OCI-LY7 (cell line): ENCODE data around the gene HPN. TPM values are rescaled to one million over a fixed set of nuclear protein-coding genes. Genes with fewer than 3 reads are reported as not detected.

Experiments used
- BruUV-seq: library from RNA; stranded (reverse); fragments of 400-500 nt; replicated peaks from 2 replicates; lab custom pipeline; 2021; lab: Mats Ljungman, UMichigan
- CTCF ChIA-PET: fragments of 300-600 bp; sonication (Branson Sonifier 250); formaldehyde crosslinking; loops from one replicate; lab custom pipeline; 2022; ENCODE audit warnings: antibody characterized with exemption; ENCODE audit not compliant: unreplicated experiment; lab: Charles Lee
- POLR2A ChIA-PET: fragments of 300-600 bp; sonication (Branson Sonifier 250); formaldehyde crosslinking; loops from one replicate; lab custom pipeline; 2022; ENCODE audit warnings: antibody characterized with exemption; lab: Charles Lee
- DNase-seq: peaks from one replicate; pipeline ENCODE4 v3.0.0-alpha.2; 2015; ENCODE audit warnings: low spot score
- H2AFZ ChIP-seq: fragments of 200-600 bp; sonication (generic), shearing (Covaris generic); 2 replicates; pipeline ENCODE4 v1.6.1; 2014; ENCODE audit warnings: mild to moderate bottlenecking, antibody characterized with exemption, low read length, moderate library complexity
- H3K27ac ChIP-seq: fragments of 200-600 bp; sonication (generic); 2 replicates; pipeline ENCODE4 v1.5.1; 2014; ENCODE audit warnings: mixed run types, low read depth, mild to moderate bottlenecking, moderate library complexity, low read length, inconsistent platforms; ENCODE audit not compliant: poor library complexity, severe bottlenecking
- H3K36me3 ChIP-seq: fragments of 200-600 bp; sonication (generic); 2 replicates; pipeline ENCODE4 v1.6.1; 2014; ENCODE audit warnings: mild to moderate bottlenecking, antibody characterized with exemption, low read length, moderate library complexity, mixed read lengths; ENCODE audit not compliant: insufficient read depth
- H3K4me1 ChIP-seq: fragments of 200-600 bp; sonication (generic); 2 replicates; pipeline ENCODE4 v1.5.1; 2014; ENCODE audit warnings: mild to moderate bottlenecking, low read length; ENCODE audit not compliant: insufficient read depth, poor library complexity, severe bottlenecking
- H3K4me2 ChIP-seq: fragments of 200-600 bp; sonication (generic); 2 replicates; pipeline ENCODE4 v1.6.1; 2014; ENCODE audit warnings: mild to moderate bottlenecking, low read length
- H3K4me3 ChIP-seq: fragments of 200-600 bp; sonication (generic); 2 replicates; pipeline ENCODE4 v1.5.1; 2014; ENCODE audit warnings: mild to moderate bottlenecking, low read depth, low read length; ENCODE audit not compliant: poor library complexity, severe bottlenecking
- H3K79me2 ChIP-seq: fragments of 200-600 bp; sonication (generic); 2 replicates; pipeline ENCODE4 v1.6.1; 2016; ENCODE audit warnings: low read depth, mild to moderate bottlenecking, low read length, moderate library complexity, mixed read lengths; ENCODE audit not compliant: insufficient read depth
- H3K9me2 ChIP-seq: fragments of 200-600 bp; sonication (generic); 2 replicates; pipeline ENCODE4 v1.6.1; 2016; ENCODE audit warnings: mild to moderate bottlenecking, low read length, mixed read lengths; ENCODE audit not compliant: insufficient read depth
- H3K9me3 ChIP-seq: fragments of 200-600 bp; sonication (generic); 2 replicates; pipeline ENCODE4 v1.6.1; 2014; ENCODE audit warnings: mild to moderate bottlenecking, mixed run types, low read length, mixed read lengths
- H4K20me1 ChIP-seq: fragments of 200-600 bp; sonication (generic); 2 replicates; pipeline ENCODE4 v1.6.1; 2014; ENCODE audit warnings: mild to moderate bottlenecking, antibody characterized with exemption, low read length, moderate library complexity, mixed read lengths; ENCODE audit not compliant: insufficient read depth
- EZH2phosphoT487 ChIP-seq: fragments of 200-600 bp; sonication (generic); IDR thresholded peaks from 2 replicates; pipeline ENCODE4 v1.6.1; 2018; ENCODE audit warnings: low read depth, borderline replicate concordance, mild to moderate bottlenecking, mixed run types, antibody characterized with exemption, low read length, moderate library complexity, mixed read lengths
- intact Hi-C: fragments of 100-400 bp; cut with micrococcal nuclease; formaldehyde crosslinking; loops from one replicate; pipeline ENCODE4 v1.10.0; 2022; ENCODE audit not compliant: unreplicated experiment
- total RNA-seq, 2 experiments: library from RNA; depleted of rRNA in 1 of 2; stranded (reverse); fragments of >200 nt in 1 of 2; shearing (Covaris generic) in 1 of 2; gene quantifications; 2 replicates each; pipeline ENCODE4 v1.2.3, GENCODE V29; 2014 to 2022
- TF ChIP-seq, protein P1 (sequence below): fragments of 200-600 bp; sonication (generic); conservative IDR thresholded peaks from 2 replicates; pipeline ENCODE4 v1.5.1; 2014; ENCODE audit warnings: mild to moderate bottlenecking, antibody characterized with exemption, low read length, moderate library complexity, mixed read lengths

The HPN gene
- total RNA-seq, 2 experiments from 2014 or later = 0.17 to 0.19 TPM

GRCh38 chr19:35029737-35030256 lies 11.7 kb upstream of the HPN start:
- H3K27ac ChIP-seq = no peak overlapping the region
- H3K4me2 ChIP-seq = no peak overlapping the region
- CTCF ChIA-PET = no interaction called here
- no peaks in the 10 kb centered on the region for H4K20me1 ChIP-seq
- intact Hi-C loops = no loop called here
- no TSS peak for BruUV-seq
- H3K4me1 ChIP-seq = no peaks in the 10 kb centered on the region
- POLR2A ChIA-PET = no interaction called here
- peaks cover 37% of the 10 kb centered on the region for H3K36me3 ChIP-seq
- H3K9me2 ChIP-seq = no peaks in the 10 kb centered on the region
- no peaks in the 10 kb centered on the region for H3K9me3 ChIP-seq
- no peak overlapping the region for H3K4me3 ChIP-seq
- no peaks in the 10 kb centered on the region for H3K79me2 ChIP-seq
- no peak for TF ChIP-seq EZH2phosphoT487
- TF ChIP-seq, protein P1, sequence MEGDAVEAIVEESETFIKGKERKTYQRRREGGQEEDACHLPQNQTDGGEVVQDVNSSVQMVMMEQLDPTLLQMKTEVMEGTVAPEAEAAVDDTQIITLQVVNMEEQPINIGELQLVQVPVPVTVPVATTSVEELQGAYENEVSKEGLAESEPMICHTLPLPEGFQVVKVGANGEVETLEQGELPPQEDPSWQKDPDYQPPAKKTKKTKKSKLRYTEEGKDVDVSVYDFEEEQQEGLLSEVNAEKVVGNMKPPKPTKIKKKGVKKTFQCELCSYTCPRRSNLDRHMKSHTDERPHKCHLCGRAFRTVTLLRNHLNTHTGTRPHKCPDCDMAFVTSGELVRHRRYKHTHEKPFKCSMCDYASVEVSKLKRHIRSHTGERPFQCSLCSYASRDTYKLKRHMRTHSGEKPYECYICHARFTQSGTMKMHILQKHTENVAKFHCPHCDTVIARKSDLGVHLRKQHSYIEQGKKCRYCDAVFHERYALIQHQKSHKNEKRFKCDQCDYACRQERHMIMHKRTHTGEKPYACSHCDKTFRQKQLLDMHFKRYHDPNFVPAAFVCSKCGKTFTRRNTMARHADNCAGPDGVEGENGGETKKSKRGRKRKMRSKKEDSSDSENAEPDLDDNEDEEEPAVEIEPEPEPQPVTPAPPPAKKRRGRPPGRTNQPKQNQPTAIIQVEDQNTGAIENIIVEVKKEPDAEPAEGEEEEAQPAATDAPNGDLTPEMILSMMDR = no peak
- DNase-seq = no peak
- H2AFZ ChIP-seq = no peak overlapping the region

DNA sequence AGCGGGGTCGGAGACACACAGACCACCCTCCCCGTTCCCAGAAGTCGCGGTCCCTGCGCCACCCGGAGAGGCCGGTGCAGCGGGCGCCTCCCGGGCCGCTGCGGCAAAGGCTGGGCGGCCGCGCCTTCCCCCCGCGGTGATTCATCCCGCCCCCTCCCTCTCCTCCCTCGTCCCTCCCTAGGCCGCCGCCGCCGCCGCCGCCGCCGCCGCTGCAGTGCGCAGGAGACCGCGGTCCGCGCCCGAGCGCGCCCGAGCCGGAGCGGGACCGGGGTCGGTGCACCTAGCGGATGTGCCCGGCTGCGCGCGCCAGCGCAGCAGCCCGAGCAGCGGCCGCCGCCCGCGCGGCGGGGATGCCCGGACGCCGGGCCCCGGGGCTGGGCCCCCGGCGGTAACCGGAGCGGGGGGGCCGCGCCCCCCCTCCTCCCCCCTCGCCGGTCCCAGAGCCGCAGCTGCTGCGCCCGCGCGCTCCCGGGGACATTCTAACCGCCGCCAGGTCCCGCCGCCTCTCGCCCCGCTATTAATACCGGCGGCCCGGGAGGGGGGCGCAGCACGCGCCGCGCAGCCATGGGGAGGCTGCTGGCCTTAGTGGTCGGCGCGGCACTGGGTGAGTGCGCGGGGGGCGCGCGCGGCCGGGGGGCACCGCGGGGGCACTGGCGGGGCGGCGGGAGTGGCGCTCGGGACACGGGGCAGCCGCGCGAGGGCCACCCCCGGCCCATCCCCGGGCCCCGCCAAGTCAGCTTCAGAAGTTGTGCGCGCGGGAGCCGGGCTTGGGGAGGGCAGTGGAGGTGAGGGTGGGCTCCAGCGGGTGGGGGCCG lies 11.1 kb upstream of the HPN start, which contains the start of gene SCN1B:
SCN1B (plus strand) TSS at position 214 of the 815 bp plus-strand sequence; CDS start at position 565, 351 bp downstream.
- POLR2A ChIA-PET = no interaction called here
- Histone ChIP-seq H3K4me3 (no peak within 1 kb of the TSS), H4K20me1 (no peaks in the 10 kb centered on the region), H3K79me2 (no peaks in the 10 kb centered on the region), H3K36me3 (peaks cover 31% of the 10 kb centered on the region), H3K27ac (no peak within 1 kb of the TSS), H3K4me1 (no peaks in the 10 kb centered on the region), H3K9me2 (no peaks in the 10 kb centered on the region), H2AFZ (no peak within 1 kb of the TSS), H3K9me3 (no peaks in the 10 kb centered on the region), H3K4me2 (no peak within 1 kb of the TSS)
- no TSS peak for BruUV-seq
- intact Hi-C loops = no loop called here
- no peak for DNase-seq
- TF ChIP-seq, protein P1 = no peak
- TF ChIP-seq EZH2phosphoT487 = no peak
- CTCF ChIA-PET = no interaction called here
